HG03460 (cell line): ENCODE data around the gene ZNF605.
"Not testable (repeated sequence)": the region's sequence is repeated elsewhere in the genome, so short reads cannot be mapped to it uniquely, and the experiment has no call there.

Source experiments
- ATAC-seq: cut with Tn5 transposase; IDR thresholded peaks from one replicate; pipeline ENCODE4 v1.9.1; 2021; ENCODE audit not compliant: unreplicated experiment

ZNF605 gene

DNA sequence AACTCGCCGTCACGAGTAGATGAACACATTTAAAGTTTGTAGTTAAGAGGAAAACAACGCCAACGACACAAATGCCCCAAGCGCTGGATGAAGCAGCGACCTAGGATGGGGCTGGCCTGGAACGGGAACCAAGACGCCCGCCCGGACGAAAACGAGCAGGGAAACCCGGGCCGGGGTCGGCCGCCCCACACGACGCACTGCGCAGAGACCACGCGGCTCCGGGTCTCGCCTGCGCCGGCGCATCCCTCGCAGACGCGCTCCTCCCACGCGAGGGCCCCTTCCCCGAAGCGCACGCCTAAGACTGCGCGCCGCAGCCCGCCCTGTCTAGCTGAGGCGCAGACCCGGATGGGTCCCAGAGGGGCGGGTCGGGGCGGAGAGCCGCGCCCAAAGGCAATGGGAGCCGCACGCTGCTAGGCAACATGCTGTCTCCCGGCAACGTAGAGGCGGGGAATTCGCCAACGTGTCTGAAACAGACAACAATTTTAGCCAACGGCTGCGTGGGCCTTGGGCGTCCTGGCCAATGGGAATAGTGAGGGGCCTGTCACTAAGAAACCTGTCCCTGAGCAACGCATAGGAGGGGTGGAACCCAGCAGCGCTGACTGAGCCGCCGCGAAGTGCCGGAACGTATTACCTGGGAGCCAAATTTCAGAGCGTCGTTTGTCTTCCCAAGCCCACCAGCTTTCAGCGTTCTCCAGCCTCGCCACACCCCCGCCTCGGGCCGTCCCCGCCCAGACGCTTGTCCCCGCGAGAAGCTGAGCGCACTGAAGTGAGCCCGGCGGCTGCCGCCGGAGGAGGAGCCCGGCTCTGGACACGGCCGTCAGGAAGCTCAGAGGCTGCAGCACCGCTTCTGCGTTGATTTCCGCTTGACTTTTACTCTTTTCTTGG, 47.7 kb downstream of the ZNF605 start:
- ATAC-seq: peak; percentile 93

DNA sequence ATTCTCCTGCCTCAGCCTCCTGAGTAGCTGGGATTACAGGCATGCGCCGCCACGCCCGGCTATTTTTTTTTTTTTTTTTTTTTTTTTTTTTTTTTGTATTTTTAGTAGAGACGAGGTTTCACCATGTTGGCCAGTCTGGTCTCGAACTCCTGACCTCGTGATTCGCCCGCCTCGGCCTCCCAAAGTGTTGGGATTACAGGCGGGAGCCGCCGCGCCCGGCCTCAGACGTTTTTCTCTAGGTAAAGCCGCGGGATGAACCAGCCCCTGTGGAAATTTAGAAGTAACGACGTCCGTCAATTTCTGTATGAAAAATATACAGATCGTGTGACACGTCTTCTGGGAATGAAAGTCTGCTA, 48.3 kb downstream of the ZNF605 start:
- ATAC-seq: not testable (repeated sequence)

DNA sequence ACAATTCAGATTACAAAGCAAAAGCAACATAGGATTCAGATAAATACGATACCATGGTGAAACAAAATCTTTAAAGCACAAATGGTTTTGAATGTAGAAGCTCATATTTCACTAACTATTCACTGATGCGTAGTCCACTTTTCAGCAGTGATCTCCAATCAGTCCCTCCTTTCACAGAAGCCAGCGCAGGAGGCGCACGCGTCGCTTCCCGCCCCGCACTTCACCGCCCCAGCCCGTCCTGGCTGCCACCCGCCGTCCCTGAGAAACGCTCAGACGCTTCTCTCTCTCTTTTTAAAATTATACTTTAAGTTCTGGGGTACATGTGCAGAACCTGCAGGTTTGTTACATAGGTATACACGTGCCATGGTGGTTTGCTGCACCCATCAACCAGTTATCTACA, 48.9 kb downstream of the ZNF605 start:
- ATAC-seq: no peak

DNA sequence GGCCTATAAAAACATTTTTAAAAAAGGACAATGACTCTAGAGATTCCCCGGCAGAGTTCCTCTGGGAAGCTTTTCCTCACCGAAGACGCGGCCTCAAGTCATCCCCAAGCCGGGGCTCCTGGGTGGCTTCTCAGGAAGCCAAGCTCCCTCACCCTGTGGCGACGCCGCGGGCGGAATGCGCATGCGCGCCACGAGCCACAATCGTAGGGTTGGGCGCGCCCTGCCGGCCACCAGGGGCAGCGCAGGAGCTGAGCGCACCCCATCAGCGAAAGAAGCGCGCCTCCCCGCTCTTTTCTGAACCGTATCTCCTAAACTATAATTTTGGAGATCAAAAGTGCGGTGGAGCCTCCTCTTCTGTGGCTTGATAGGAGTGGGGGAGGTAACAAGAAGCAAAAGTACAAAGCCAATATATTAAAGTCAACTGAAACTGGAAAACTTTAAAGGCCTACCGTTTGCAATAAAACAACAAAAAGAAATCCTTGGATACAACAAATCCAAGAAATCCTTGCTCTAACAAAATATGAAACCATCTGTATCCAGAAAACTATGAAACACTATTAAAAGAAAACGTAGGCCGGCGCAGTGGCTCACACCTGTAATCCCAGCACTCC, 51.3 kb downstream of the ZNF605 start:
- no peak for ATAC-seq

DNA sequence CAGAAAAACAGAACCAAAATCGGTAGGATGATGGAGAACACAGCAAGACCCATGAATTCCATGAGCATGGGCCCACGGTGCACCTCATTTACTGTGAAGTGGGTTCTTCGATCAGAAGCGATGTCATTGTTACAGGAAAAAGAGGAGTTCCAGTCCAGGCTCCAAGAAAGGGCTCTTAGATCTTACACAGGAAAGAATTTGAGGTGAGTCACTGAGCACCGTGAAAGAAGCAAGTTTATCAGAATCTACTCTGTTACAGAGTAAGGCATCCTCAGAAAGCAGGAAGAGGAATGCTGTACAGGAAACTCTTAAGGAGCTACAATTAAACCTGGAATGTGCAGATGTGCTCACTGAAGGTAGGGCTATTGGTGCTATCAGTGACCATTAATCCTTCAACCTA, 57.1 kb downstream of the ZNF605 start:
- ATAC-seq: no peak

DNA sequence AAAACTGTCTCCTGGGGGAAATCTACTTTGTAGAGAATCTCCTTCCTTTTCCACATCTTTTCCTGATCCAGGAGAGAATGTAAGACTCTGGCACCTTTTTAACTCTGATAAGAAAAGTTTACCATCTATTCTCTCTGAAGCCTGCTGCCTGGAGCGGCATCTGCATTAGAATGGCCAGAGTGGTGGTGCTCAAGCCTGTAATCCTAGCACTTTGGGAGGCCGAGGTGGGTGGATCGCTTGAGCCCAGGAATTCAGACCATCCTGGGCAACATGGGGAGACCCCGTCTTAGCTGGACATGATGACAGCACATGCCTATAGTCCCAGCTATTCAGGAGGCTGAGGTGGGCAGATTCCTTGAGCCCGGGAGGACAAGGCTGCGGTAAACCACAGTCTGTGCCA, 67.3 kb downstream of the ZNF605 start:
- no peak for ATAC-seq

DNA sequence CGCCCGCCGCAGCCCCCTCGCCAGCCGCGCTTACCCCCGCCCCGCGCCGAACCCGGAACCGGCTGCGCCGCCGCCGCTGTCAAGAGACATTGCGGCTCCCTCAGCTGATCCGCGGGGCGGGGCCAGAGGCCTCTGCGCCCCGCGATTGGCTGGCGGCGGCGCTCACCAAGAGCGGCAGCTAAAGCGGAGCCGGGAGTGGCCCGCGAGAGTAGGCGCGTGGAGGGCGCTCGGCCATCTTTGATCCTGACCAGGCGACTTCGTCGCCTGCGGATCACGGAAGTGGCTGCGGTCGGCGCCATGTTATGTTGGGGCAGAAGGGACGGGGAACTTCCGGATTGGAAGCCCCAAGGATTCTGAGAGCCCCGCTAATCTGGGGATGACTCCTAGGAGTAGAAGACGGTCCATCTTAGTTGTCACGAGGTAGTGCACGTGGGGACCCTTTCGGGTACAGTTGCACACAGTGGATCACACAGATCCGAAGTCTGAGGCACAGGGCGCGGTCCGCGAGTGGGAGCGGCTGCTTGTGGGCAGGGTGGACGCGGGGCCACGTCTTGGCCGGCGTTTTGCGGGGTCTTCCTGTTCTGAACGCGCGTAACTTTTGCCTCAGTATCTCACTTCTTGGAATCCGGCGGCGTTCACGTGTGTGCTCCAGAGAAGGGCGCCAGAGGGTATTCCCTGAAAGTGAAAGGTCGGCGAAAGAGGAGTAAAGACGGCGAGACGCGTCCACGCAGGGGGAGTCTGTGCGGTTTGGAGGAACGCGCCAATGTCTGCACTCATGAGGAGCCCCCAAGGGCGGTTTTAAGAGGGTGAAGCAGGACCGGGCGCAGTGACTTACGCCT, 68.4 kb downstream of the ZNF605 start, which contains the start of gene CHFR:
Gene CHFR, minus strand, starts transcription at position 93 of the 839 bp plus-strand sequence. CDS start 277 bp downstream, outside the sequence.
- ATAC-seq: peak; percentile 98

DNA sequence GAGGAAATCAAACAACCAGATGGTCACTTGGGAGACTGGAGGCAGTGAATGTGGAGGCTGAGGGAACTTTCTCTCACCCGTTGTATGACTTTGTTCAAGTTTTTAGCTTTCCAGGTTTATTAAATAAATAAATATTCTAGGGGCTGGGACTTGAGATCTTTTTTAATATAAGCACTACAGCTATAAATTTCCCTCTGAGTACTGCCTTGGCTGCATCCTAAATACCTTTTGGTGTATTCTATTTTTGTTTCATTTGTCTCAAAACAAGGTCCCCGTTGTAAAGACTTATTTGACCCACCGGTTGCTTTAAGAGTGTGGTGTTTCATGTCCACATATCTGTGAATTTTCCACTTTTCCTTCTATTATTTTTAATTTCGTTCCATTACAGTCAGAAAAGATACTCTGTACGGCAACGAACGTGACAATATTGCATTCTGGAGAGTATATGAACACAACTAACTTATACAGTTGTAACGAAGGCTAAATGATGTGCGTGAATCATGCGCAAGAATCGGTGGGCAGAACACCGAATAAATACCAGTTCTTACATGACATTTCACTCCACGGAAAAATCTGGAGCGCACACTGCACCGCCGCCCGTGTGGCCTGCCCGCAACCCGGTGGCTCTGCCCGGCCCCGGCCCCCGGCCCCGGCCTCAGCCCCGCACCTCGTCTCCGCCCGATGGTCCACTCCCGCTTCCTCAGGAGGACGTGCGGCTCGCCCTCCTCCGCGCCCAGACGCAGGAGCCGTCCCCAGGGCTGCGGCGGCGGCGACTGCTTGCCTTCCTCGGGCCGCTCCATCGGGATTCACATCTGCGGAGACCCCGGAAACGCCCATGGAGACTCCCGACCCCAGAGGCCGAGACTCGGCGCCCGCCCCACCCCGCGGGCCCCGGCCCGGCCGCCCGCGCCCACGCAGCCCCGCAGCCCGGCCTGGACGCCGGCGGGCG, 69.3 kb downstream of the ZNF605 start:
- peak; percentile 18 for ATAC-seq

DNA sequence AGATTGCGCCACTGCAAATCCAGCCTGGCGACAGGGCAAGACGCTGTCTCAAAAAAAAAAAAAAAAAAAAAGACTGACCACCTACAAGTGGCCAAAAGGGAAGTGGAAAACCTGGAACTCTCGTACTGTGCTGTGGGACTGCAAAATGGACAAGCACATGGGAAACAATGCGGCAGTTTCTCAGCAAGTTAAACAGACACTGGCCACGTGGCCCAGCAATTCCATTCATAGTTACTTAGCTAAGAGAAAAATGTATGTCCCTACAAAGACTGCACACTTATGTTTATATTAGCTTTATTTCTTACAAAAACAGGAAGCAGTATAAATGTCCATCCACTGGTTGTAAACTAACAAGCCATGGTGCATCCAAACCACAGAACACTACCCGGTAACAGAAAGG, 74.3 kb downstream of the ZNF605 start:
- ATAC-seq: no peak

DNA sequence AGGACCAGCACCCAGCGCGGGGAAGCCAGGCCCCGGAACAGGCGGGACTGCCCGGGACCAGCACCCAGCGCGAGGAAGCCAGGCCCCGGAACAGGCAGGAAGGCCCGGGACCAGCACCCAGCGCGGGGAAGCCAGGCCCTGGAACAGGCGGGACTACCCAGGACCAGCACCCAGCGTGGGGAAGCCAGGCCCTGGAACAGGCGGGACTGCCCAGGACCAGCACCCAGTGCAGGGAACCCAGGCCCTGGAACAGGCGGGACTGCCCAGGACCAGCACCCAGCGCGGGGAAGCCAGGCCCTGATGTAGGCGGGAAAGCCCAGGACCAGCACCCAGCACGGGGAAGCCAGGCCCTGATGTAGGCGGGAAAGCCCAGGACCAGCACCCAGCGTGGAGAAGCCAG, 81.5 kb downstream of the ZNF605 start:
- ATAC-seq: not testable (repeated sequence)

DNA sequence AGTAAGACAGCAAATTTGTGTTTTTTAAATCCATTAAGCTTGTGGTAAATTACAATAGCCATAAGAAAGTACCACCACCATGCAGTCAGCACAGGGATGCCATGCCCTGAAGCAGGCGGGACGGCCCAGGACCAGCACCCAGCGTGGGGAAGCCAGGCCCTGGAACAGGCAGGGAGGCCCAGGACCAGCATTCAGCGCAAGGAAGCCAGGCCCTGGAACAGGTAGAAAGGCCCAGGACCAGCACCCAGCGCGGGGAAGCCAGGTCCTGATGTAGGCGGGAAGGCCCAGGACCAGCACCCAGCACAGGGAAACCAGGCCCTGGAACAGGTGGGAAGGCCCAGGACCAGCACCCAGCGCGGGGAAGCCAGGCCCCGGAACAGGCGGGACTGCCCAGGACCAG, 81.9 kb downstream of the ZNF605 start:
- no peak for ATAC-seq

DNA sequence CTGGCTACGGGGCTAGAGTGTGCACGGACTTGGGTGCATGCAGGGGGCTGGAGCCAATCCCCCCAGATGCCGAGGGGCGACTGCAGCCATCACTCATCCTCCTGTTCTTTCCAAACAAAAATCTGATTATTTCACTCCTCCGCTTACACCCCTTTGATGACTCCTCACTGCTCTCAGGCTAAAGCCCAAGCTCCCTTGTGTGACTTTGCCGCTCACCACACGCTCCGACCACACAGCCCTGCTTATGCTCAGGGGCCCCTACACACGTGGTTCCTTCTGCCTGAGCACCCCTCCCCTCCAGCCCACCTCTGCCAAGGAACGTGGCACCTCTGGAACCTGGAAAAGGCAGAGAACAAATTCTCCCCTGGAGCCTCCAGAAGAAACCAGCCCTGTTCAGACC, 82.4 kb downstream of the ZNF605 start:
- no peak for ATAC-seq

DNA sequence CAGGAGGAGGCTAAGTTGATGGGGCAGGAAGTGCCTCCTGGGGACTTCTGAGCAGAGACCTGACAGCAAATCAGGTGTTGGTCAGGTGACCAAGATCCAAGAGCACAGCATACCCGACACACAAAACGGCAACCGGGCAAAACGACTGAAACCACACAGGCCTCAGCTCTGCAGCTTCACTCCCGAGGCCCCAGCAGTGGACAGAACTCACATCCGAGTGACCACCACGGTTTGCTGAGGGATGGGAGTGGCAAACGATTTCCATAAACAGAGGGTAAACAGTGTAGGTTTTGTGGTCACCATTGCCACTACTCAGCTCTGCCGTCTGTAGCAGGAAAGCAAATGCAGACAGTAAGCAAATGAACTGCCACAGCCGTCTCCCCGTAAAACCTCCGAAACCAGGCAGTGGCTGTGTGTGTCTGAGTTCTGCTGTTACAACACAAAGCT, 83.1 kb downstream of the ZNF605 start:
- ATAC-seq: no peak

DNA sequence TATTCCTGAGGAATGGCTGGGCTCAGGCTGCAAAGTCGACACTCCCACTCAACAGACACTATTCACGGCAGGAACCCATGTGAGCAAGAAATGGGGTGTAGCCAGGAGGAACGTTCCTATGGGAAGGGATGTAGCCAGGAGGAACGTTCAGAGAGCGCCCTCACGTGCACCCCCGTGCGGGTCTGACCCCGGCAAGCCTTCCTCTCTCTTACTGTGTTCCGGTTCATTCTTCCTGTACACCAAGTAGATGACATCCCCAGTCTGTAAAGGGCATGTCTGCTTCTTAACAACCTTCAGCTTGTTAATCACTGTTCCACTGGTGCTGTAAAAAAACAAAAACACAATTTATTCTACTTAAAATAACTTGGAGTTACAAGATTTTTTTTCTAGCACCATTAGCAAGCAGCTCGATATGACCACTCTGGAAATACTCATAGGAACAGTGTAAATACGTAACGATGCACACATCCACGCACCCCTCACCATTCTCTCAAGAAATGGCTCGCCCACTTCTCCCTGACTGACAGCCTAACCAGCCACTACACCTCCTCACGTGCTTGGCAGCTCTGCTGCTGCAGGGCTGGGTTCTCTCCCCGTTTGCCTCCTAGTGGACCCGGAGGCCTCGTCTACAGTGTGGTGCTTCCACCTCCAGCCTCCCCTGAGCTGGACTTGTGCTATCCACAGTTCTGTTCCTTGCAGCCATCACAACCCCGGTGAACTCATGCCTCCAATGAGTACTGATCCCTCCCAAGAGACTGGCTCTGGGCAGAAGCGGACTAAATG, 83.8 kb downstream of the ZNF605 start:
- no peak for ATAC-seq

DNA sequence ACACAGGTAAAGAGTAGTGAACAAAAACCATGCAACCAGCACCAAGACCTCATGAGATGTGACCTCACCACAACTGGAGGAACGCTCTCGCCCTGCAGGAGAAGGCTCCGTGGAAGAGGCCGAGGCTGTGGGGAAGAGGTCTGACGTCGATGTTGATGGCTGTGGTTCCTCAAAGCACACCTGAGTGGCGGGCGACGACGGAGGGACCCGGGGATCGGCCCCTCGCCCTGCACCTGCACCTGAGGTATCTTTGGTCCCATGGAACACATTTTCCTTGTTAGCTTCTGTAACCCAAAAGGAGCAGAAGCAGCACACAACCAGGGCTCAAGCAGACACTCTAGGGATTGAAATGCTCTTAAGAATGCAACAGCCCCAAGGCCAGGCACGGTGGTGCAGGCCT, 86.6 kb downstream of the ZNF605 start:
- no peak for ATAC-seq
